BE2C (cell line): ENCODE data around the gene SMLR1.

ENCODE experiments used
- DNase-seq: peaks from one replicate; pipeline ENCODE4 v3.0.0-alpha.2; 2020
- H3K27me3 ChIP-seq: fragments of 250-450 bp; sonication (Bioruptor Pico); 2 replicates; pipeline ENCODE4 v1.5.1; 2020; ENCODE audit warnings: mild to moderate bottlenecking
- H3K36me3 ChIP-seq: fragments of 250-450 bp; sonication (Bioruptor Pico); 2 replicates; pipeline ENCODE4 v1.5.1; 2020; ENCODE audit warnings: mild to moderate bottlenecking
- H3K4me1 ChIP-seq: fragments of 250-450 bp; sonication (Bioruptor Pico); 2 replicates; pipeline ENCODE4 v1.5.1; 2020
- H3K4me3 ChIP-seq: 2 replicates; pipeline ENCODE4 v1.5.1; 2011; ENCODE audit warnings: low read depth, low read length
- H3K9me3 ChIP-seq: fragments of 250-450 bp; sonication (Bioruptor Pico); 2 replicates; pipeline ENCODE4 v1.5.1; 2020
- CTCF ChIP-seq: IDR thresholded peaks from 2 replicates; pipeline ENCODE4 v1.5.1; 2012; ENCODE audit warnings: mild to moderate bottlenecking, low read depth, low read length

The SMLR1 gene

GRCh38 chr6:130829333-130829910, 2.2 kb downstream of the SMLR1 start:
- no peaks in the 10 kb centered on the region for H3K4me1 ChIP-seq
- H3K27me3 ChIP-seq, result no peaks in the 10 kb centered on the region
- no peak for TF ChIP-seq CTCF
- no peaks in the 10 kb centered on the region for H3K36me3 ChIP-seq
- no peak for DNase-seq
- no peak overlapping the region for H3K4me3 ChIP-seq
- H3K9me3 ChIP-seq, result no peaks in the 10 kb centered on the region

- Histone ChIP-seq H3K9me3 (no peaks in the 10 kb centered on the region), H3K4me3 (no peak overlapping the region), H3K27me3 (no peaks in the 10 kb centered on the region), H3K4me1 (no peaks in the 10 kb centered on the region), H3K36me3 (no peaks in the 10 kb centered on the region)
- TF ChIP-seq CTCF, result no peak
- DNase-seq, result no peak
These were observed 4.4 kb downstream of the SMLR1 start for GRCh38 chr6:130831607-130832006.

- Histone ChIP-seq H3K4me3 (no peak overlapping the region), H3K9me3 (no peaks in the 10 kb centered on the region), H3K4me1 (no peaks in the 10 kb centered on the region), H3K36me3 (no peaks in the 10 kb centered on the region), H3K27me3 (no peaks in the 10 kb centered on the region)
- DNase-seq, result no peak
- no peak for TF ChIP-seq CTCF
These were observed 6.4 kb downstream of the SMLR1 start for GRCh38 chr6:130833569-130833968.

GRCh38 chr6:130834482-130835251, 7.5 kb downstream of the SMLR1 start:
- H3K4me1 ChIP-seq, result no peaks in the 10 kb centered on the region
- H3K9me3 ChIP-seq, result no peaks in the 10 kb centered on the region
- no peak for DNase-seq
- no peak for TF ChIP-seq CTCF
- H3K27me3 ChIP-seq, result no peaks in the 10 kb centered on the region
- H3K36me3 ChIP-seq, result no peaks in the 10 kb centered on the region
- H3K4me3 ChIP-seq, result no peak overlapping the region

- Histone ChIP-seq H3K4me1 (no peaks in the 10 kb centered on the region), H3K4me3 (no peak overlapping the region), H3K27me3 (no peaks in the 10 kb centered on the region), H3K9me3 (no peaks in the 10 kb centered on the region), H3K36me3 (no peaks in the 10 kb centered on the region)
- no peak for TF ChIP-seq CTCF
- DNase-seq, result no peak
These were observed 8.9 kb downstream of the SMLR1 start for GRCh38 chr6:130836055-130836640.

GRCh38 chr6:130837067-130837466, 9.9 kb downstream of the SMLR1 start:
- no peak for DNase-seq
- Histone ChIP-seq H3K9me3 (no peaks in the 10 kb centered on the region), H3K4me3 (no peak overlapping the region), H3K27me3 (no peaks in the 10 kb centered on the region), H3K4me1 (no peaks in the 10 kb centered on the region), H3K36me3 (no peaks in the 10 kb centered on the region)
- no peak for TF ChIP-seq CTCF
